Measurements from ENCODE around the gene METTL27. TPM values are rescaled to one million over a fixed set of nuclear protein-coding genes. Genes with fewer than 3 reads are reported as not detected.

The METTL27 gene
- total and polyA plus RNA-seq, 2 of the 8 experiments (the other 6 are each of a cell fraction or from before 2014, with no cell fraction given): 6.2 to 12.0 TPM

DNA sequence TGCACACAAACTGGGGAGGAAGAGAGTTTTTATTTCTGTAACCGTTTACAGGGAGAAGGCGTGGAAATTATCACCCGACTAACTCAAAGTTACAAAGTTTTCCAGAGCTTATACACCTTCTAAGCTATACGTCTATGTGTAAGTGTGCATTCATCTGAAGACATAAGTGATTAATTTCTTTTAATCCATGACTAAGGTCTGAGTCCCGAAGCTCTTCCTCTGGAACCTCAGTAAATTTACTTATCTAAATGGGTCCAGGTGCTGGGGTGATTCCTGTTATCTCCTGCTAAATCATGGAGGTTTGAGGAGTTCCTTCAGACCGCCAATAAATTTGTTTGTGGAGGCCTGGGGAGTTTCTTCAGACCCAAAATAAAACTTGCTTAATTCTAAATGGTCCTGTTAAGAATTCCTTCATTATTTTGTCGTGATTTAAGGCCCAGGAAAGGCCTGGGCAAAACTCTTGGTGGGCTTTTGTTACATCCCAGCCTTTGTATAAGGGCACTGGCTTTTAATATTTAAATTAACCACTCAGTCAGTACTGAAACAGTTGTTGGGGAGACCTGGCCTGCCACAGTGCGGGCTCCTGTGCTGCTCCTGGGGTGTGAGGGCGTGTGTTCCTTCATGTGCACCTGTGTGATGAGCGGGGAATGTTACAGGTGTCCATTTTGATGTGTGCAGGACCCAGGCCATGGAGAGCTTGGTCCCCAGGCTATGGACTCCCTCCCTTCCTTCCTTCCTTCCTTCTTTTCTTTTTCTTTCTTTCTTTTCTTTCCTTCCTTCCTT is 5.8 kb upstream of the METTL27 start:
- Histone ChIP-seq H3K79me2 (ENCODE audit: control insufficient read depth in 1 of 2, insufficient read depth in 2 of 2, low read length in 2 of 2) (no peaks in the 10 kb centered on the region), H4K91ac (replicated peaks; ENCODE audit: insufficient read length, low read length) (no peak overlapping the region), H3K4me3 (ENCODE audit: extremely low read depth in 1 of 4, insufficient read depth in 2 of 4, low read depth in 3 of 4, low read length in 4 of 4) (no peak overlapping the region), H4K8ac (ENCODE audit: extremely low read depth, insufficient read depth, low read length) (no peak overlapping the region), H3K9ac (replicated peaks in 1 of 4; ENCODE audit: extremely low read depth in 1 of 4, low read depth in 3 of 4, low read length in 3 of 4) (no peak overlapping the region), H2BK120ac (replicated peaks; ENCODE audit: low read depth, low read length) (no peak overlapping the region), H2BK15ac (ENCODE audit: low read length) (no peak overlapping the region), H3K14ac (ENCODE audit: insufficient read length) (no peak overlapping the region), H3K79me1 (ENCODE audit: low read depth, low read length) (no peaks in the 10 kb centered on the region), H2BK12ac (ENCODE audit: low read depth, low read length) (no peak overlapping the region; the same call in 1 of the 2 replicates), H4K5ac (ENCODE audit: insufficient read length, low read depth, low read length) (no peak overlapping the region), H3K9me3 (ENCODE audit: insufficient read depth in 2 of 2, low read depth in 1 of 2, low read length in 1 of 2) (peaks cover 4 to 5% of the 10 kb centered on the region in 2 experiments; a peak in 3 of 4 replicates), H2BK20ac (ENCODE audit: low read length) (no peak overlapping the region), H3K4me1 (replicated peaks in 1 of 4; ENCODE audit: control insufficient read depth in 3 of 4, insufficient read depth in 4 of 4, low read length in 3 of 4) (0 out of 7 replicates have a peak, but pooled peaks cover 0 to 3% (median 1%) of the 10 kb centered on the region in 4 experiments), H3K23ac (ENCODE audit: insufficient read length) (no peak overlapping the region), H3K36me3 (ENCODE audit: control insufficient read depth in 2 of 4, insufficient read depth in 4 of 4, low read length in 3 of 4) (no peaks in the 10 kb centered on the region), H2BK5ac (ENCODE audit: low read depth, low read length) (peak overlapping the region; percentile 75; the same call in 1 of the 2 replicates), H3K23me2 (ENCODE audit: low read depth, low read length) (no peaks in the 10 kb centered on the region), H4K20me1 (replicated peaks in 1 of 2; ENCODE audit: control insufficient read depth in 1 of 2, insufficient read depth in 2 of 2, low read length in 2 of 2) (no peaks in the 10 kb centered on the region), H3K56ac (replicated peaks; ENCODE audit: insufficient read length, low read depth, low read length) (no peak overlapping the region), H2AK5ac (ENCODE audit: low read depth, low read length) (no peak overlapping the region), H3K4ac (replicated peaks; ENCODE audit: insufficient read length, low read depth, low read length) (no peak overlapping the region), H2AFZ (ENCODE audit: low read length) (no peak overlapping the region), H3K18ac (ENCODE audit: extremely low read depth, low read length) (no peak overlapping the region), H3K27ac (ENCODE audit: low read depth, low read length) (no peak overlapping the region), H3K27me3 (replicated peaks in 1 of 4; ENCODE audit: control insufficient read depth in 3 of 4, extremely low read depth in 1 of 4, insufficient read depth in 3 of 4, low read length in 3 of 4) (no peaks in the 10 kb centered on the region; a peak in 1 of 7 replicates), H3K4me2 (ENCODE audit: insufficient read depth in 1 of 2, low read depth in 2 of 2, low read length in 2 of 2) (no peak overlapping the region)
- ChIA-PET CTCF (ENCODE audit: partially characterized antibody) (interaction anchor here (1.1 to 4.8 kb wide), 3 partner anchors 11 to 37 kb away, joined by 3 to 36 read pairs (median 3); no protein-coding TSS in a partner anchor), POLR2A (ENCODE audit: partially characterized antibody) (interaction anchor here (6.3 kb wide), 1 partner anchor 17 kb away, joined by 26 read pairs; the partner anchor contains the start of gene CLDN4)
- DNase-seq (ENCODE audit: low read depth in 1 of 2, low spot score in 2 of 2): no peak
- 72% methylated on average over 10 of the region's 10 CpGs; no CpG with 5 or more reads in 1 of the 2 experiments for WGBS, 2 experiments (ENCODE audit: extremely low coverage in 1 of 2, insufficient coverage in 1 of 2, insufficient read length in 1 of 2, insufficient replicate concordance in 2 of 2, low coverage in 1 of 2, low lambda C conversion rate in 2 of 2, missing lambda C conversion rate in 1 of 2)
- FAIRE-seq: no peak
- TF ChIP-seq, protein P1, sequence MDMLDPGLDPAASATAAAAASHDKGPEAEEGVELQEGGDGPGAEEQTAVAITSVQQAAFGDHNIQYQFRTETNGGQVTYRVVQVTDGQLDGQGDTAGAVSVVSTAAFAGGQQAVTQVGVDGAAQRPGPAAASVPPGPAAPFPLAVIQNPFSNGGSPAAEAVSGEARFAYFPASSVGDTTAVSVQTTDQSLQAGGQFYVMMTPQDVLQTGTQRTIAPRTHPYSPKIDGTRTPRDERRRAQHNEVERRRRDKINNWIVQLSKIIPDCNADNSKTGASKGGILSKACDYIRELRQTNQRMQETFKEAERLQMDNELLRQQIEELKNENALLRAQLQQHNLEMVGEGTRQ (IDR thresholded peaks at IDR 0.05; ENCODE audit: low read length): no peak
- TF ChIP-seq SUZ12 (IDR thresholded peaks at IDR 0.05; ENCODE audit: low read length): no peak
- no peak for TF ChIP-seq RFX5 (IDR thresholded peaks at IDR 0.05; ENCODE audit: borderline replicate concordance, low read depth, low read length)
- TF ChIP-seq CBX8 (IDR thresholded peaks at IDR 0.05; ENCODE audit: borderline replicate concordance, low read depth, low read length): no peak
- no peak for TF ChIP-seq CEBPB (IDR thresholded peaks at IDR 0.05; ENCODE audit: low read depth, low read length)
- TF ChIP-seq JUND (IDR thresholded peaks at IDR 0.05; ENCODE audit: low read length): no peak
- TF ChIP-seq CTBP2 (IDR thresholded peaks at IDR 0.05; ENCODE audit: borderline replicate concordance, insufficient read depth, insufficient read length, low read length): no peak

Measured in H1 (cell line).